ENCODE results near the gene HS1BP3.
A peak's percentile ranks its signal among the peaks of the same experiment; 100 is the strongest.

HS1BP3 gene

DNA sequence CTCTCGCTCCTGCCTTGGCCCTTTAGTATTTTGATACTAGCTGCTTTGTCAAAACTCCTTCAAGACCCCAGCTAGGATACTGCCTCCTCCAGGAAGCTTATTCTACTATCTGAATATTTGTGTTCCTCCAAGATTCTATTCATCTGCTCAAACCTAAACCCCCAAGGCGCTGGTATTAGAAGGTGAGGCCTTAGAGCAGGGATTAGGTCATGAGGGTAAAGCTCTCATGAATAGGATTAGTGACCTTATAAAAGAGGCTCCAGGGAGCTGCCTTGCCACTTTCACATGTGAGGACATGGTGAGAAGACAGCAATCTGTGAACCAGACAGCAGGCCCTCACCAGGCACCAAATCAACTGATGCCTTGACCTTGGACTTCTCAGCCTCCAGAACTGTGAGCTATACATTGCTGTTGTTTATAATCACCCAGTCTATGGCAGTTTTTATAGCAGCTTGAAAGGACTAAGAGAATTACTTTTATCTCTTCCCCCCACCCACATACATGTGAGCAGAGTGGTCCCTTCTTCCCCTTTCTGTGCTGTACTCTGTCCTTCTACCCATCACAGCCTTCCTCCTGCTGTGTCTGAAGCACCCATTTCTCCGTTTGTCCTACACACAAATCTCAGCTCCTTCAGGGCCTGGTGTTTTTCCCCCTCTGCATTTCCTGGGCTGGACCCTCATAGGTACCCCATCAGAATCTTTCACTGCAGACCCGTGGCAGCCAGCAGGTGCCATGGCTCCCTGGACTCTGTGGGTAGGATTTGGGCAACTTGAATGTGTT lies 54.5 kb downstream of the HS1BP3 start:
- Histone ChIP-seq H3K4me3 (no peak overlapping the region), H3K27ac (peak overlapping the region in 8 of 21 experiments; percentile 1 to 52 (median 19))

DNA sequence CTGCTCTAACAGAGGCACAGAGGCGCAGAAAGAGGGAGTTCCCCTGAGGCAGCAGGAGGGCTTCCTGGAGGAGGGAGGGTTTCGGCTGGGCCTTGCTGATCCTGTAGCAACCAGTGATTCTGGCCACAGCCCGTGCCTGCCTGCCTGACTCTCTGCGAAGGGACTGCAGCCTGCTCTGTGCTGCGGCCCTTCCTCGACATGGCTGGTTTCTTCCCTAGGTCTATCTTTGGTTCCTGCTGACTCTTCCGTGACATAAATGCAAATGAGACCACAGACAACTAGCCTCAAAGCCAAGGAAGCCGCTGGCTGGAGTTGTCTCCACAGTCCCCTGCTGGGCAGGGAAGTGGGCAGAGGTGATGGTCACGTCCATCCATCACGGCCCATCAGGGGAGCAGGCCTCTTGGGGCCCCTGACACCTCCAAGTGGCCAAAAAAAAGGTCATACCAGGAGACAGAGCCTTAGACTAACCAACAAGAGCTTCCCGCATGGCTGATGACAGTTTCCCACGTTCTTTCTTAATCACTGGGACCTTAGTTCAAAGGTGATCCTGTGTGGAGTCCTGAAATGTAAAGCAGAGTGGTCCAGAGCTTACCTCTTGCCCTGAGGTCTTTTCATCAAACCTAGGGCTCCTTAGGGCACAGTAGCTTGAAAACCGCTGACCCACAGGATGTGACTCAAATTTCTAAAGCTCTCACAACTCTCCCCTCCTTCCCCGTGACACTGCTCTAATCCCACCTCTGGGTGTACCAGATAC lies 55.3 kb downstream of the HS1BP3 start:
- no peak overlapping the region for H3K4me3 ChIP-seq
- H3K27ac ChIP-seq: peak overlapping the region in 8 of 21 experiments; percentile 1 to 52 (median 24)

DNA sequence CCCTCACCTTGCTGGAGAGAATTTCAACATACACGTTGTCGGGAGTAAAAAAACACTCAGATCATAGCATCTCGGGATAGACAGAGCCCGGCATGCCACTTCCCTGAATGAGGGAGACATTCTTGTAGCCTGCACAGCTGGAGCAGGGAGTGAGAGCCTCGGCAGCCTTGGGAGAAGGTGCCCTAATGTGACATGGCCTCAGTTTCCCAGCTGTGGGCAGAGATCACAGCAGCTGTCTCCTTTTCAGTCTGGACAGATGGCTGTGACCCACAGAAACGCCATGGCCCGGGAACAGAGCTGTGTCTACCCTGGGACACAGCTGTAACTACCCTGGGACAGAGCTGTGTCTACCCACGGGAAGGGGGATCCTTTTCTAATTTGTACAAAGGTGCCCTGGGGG lies 55.9 kb downstream of the HS1BP3 start:
- Histone ChIP-seq H3K27ac (peak overlapping the region in 6 of 21 experiments; percentile 14 to 41 (median 22)), H3K4me3 (no peak overlapping the region)

DNA sequence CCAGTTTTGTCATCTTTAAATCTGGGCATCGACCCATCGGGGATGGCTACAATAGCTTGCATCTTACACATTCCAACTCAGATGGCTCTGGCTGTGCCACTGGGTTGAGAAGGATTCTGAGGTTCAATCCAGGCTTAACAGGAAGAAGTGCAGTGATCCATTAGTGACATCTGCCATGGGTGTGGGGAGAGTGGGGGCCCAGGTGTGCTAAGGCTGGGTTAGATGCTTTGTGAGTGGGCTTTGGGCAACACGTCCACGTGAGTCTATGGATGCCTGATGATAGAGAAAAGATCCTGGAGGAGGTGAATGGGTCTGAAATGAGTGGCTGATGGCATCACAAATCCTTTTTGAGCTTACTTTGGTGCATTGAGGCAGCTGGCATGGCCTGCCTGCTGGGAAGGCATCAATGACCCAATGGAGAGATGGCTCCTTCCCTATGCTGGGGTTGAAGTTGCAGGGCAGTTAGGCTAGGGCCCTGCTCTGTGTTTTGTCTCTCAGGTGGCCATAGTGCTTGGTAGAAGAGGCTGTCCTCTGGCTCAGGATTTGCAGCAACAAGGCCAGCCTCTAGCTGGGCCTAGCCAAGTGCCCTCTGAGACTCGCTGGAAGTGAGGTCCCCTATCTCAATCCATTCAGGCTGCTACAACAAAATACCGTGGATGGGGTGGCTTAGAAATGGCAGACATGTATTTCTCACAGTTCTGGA lies 56.7 kb downstream of the HS1BP3 start:
- Histone ChIP-seq H3K4me3 (no peak overlapping the region), H3K27ac (peak overlapping the region in 4 of 21 experiments; percentile 5 to 53 (median 26))

DNA sequence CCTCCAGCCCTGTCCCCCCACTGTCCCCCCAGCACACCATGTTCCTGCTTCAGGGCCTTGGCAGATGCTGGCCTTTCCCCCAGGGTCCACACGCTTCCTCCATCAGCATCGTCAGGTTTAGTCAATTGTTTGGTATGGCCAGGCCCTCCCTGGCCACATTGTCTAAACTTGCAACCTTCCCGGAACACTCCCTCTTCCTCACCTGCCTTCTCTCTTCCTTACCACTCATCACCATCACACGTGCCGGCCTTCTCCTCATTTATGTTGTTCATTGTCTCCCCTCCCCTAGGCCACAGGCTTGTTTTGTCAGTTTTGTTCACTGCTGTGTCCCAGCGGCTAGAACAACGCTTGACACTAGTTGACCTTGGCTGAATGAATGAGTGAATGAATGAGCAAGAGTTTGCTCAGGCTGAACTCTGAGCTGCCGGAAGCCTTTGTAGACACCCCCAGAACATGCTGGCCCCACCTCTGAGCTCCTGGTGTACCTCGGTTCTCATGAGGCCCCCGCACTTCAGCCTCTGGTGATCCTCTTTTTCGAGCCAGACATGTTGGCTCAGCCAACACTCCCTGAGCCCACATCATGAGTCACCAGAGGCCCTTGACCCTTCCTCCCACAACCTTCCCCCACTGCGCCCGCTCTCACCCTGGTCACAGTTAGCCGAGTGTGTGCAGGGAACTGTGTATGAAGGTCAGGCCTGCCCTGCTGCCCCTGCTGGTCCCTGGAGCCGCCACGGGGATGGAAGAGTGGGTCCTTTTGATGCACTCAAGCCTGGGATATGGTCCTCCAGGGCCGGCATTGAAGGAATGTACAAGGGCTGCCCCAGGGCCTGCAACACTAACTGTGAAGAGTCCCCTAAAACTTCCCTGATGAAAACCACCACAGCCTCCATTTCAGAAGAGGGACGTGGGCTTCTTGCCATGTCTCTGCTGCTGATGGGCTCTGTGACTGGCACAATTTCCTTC lies 57.5 kb downstream of the HS1BP3 start:
- Histone ChIP-seq H3K27ac (peak overlapping the region in 4 of 21 experiments; percentile 5 to 53 (median 40)), H3K4me3 (no peak overlapping the region)

DNA sequence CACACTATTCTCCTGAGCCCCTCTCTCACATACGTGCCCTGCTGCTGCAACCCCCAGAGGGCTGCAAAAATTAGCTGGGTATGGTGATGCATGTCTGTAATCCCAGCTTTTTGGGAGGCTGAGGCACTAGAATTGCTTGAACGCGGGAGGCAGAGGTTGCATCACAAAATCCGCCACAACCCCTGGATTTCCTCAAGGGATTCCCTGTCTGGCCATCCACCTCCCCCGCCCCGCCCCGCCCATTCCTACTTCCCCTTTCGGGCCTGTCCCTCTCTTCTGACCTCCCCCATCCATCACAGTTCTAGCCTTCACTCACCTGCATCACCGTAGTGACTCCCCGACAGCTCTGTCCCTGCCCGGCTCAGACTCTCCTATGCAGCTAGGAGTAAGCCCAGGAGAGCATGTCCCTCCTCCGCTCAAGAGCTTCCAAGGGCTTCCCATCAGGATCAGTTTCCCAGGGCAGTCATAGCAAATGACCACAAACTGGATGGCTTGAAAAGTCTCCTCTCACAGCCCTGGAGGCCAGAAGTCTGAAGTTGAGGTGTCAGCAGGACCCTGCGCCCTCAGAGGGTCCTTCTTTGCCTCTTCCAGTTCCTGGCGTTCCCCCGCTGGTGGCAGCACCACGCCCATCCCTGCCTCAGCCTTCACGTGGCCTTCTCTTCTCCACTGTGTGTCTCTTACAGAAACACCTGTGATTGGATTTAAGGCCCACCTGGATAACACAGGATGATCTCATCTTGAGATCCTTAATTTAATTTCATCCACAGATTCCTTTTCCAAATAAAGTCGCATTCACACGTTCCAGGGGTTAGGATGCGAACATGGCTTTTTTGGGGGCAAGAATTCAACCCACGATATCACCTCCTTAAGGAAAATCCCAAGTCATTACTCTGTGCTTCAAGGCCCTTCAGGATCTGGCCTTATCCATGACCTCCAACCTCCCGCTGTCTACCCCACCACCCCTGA lies 58.5 kb downstream of the HS1BP3 start:
- Histone ChIP-seq H3K27ac (peak overlapping the region in 1 of 21 experiments; percentile 39), H3K4me3 (no peak overlapping the region)

DNA sequence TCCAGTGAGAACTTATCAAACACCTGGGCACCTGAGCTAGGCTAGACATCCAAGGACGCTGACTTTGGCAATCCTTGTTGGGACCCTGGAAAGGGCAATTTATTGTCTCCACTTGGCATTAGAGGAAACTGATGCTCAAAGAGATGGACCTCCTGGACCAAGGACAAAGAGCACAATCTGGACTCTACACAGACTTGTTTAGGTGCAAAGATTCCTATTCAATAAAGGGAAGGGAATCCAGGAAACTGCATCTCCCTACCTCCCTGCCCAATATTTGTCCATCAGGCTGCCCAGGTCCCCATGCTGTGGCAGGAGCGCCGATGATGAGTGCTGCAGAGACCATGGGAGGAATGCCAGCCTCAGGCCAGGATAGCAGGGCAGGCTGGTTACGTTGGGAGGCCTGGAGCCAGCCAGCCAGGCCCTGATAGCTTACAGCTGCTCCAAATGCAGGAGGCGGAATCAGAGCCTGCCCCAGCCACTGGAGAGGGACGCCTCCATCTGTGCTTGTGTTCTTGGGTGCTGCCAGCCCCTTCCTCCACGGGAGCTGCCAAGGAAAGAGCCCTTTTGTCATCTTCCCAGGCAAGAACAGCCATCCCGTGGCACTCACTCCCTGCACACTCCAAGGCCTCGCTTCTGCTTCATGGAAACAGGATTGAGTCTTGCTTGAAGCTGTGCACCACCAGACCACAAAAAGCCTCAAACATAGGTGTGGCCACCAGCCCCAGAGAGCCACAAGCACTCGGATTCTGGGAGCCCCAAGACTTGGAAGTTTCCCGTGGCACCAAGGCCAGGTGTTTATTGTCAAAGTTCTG lies 60.0 kb downstream of the HS1BP3 start:
- H3K4me3 ChIP-seq: no peak overlapping the region
- peak overlapping the region in 1 of 21 experiments; percentile 9 for H3K27ac ChIP-seq

DNA sequence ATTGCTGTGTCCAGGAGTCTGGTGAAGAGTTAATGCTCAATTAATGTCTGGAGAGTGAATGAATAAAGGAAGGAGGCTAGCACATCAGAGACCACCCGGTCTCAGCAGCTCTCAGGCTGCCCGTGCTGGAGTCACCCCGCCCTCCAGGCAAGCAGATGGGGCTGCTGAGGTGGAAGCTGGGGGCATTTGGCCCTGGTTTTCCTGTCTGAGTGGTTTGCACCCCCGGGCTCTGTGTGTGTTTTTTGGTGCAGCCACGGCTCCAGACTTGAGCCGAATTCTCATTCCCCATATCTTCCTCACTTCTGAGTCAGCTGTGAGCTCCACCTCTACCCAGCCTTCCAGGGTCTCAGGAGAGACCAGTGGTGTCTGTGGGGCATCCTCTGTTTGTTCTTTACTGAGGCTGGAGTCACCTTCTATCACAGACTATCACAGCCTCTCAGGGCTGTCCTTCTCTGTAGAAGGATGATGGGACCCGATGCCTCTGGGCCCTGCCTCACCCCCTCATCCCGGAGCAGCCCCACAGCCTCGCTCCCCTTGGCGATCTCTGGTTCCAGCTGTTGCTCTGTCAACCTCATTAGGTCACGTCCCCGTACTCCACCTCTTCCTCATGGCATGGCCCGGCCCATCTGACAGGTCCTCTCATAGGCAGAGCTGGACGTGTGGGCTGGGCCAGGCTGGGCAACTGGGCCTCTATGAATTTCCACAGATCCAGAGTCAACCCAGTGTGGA lies 60.8 kb downstream of the HS1BP3 start:
- H3K4me3 ChIP-seq: no peak overlapping the region
- H3K27ac ChIP-seq: peak overlapping the region in 1 of 21 experiments; percentile 9

DNA sequence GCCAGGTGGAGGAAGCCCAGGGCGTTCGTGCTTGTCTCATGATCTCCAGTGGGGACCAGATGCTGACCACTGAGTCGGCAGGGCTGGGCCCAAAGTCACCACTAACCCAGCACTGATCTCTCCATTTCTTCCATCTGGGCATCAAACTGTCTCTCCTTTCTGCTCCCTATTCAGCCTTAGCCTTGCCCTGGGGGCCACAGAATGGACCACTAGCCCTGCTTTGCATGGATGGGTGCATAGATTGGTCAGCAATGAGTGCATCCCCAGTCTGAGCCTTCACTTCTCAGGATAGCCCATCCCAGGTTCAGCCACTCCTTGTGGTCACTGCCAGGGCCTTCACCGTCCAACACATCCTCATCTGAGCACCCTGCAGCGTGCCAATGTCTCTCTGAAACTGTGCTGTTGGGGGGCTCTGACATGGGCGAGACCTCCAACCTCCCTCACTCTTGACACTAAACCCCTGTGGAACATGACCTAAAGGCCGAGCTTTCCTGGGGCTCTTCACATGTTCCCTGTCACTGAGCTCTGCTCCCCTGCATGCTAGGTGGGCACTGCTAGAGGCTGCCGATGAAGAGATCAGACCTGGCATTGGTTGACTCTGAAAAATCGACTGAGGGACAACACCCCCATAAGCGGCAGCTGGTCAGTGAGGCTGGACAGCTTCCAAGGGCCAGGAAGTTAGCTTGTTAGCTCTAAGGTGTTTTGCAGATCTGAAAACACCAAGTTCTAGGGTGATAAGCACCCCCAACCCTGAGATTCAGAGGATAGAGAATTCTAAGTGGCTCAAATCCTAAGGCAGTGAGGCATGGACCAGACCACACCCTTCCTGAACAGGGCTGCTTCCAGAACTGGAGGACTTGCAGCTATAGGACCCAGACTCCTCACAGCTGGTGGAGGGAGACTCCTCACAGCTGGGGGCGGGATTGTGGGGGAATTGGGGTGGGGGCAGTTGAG lies 61.7 kb downstream of the HS1BP3 start:
- Histone ChIP-seq H3K4me3 (no peak overlapping the region), H3K27ac (peak overlapping the region in 1 of 21 experiments; percentile 9)

DNA sequence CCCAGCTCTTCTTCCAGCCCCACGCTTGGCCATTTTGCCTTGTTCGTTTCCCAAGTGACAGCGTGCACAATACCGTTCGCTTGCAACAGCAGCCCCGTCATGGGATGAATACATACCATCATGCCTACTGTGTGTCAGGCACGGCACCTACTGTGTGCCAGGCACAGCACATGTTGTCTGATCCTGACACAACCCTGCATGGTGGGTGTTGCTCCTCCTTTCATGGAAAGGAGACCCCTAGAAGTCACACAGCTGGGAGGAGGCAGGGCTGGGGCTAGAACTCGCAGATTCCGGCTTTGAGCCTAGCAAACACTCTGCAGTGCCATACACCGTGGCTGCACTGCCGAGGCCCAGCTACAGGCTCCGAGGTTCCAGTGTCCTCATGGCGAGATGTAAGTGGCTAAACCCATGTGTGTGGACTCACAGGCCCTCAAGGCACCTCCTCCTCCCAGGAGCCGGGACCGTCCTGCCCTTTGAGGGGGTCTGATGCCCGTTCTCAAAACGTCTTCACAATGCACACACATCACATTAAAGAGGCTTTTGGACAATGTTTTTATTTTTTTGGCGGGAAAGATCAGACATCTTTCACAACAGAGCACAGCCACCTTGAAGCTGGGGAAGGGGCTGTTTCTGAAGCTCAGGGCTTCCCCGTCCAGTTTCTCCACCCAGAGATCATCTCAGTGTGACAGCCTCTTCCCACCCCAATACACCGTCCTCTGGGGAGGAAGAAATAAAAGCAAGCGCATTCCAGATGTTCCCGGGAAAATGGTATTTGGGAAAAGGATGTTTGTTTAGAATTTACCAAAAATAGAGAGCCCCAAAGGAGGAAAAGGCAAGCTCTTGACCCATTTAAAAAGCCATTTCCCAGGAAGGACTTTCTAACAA lies 64.9 kb downstream of the HS1BP3 start:
- H3K27ac ChIP-seq: peak overlapping the region in 3 of 21 experiments; percentile 23 to 49 (median 23)

DNA sequence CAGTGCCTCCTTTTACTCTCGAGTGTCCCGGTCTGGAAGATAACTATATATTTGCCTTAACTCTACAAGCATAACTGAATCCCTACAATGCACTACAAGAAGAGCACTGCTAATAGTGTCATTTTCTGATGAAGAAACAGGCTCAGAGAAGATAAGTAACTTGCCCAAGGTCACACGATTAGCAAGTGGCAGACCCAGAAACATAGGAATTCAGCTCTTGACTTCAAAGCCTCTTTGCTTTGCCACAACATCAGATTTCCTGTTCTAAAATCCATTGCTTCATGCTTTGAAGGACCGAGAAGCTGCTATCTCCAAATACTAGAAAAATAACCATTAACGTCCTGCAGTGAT lies 65.6 kb downstream of the HS1BP3 start:
- Histone ChIP-seq H3K27ac (peak overlapping the region in 4 of 21 experiments; percentile 9 to 55 (median 39)), H3K4me3 (no peak overlapping the region)

More for the DNA sequence above, 64.9 kb downstream of the HS1BP3 start:
- no peak overlapping the region for H3K4me3 ChIP-seq

DNA sequence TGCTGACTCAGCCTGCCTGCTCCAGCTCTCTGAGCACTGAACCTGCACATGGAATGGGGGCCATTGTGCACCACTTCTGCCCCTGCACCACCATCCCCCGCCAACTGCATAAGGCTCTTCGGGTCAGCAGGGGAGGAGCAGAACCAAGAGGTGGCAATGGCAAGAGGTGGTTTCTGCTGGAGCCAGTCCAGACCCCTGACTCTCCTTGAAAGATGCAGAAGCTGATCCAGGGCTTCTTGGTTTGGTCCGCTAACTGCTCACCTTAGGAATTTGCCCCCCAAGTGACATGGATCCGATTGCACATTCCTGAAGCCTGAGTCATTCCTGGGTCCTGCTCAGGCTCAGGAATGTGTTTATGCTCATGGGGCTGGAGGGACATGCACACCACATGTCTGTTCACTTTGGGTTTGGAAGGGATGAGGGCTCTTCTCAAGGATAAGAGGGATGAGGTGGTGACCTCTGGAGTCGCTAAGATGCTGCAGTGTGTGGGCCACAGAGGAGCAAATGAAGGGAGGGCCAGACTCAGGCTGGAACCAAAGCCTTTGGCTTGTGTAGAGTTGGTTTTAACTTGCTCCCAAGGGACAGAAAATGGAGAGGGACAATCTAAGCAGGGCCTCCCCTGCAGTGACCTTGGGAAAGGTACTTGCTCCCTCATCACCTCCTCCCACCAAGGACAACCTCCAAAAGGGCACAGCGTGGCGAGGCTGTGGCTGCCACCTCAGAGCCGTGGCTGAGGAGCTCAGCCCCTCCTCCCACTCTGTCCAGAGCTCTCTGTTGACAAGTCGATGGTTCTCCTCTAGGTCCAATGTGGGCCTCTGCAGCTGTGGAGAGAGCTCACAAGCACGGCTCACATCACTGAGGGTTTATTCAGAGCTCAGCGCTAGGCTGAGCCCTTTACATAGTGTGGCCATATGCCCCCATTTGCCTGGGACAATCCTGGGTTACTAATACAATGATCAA lies 66.2 kb downstream of the HS1BP3 start:
- peak overlapping the region in 5 of 21 experiments; percentile 9 to 55 (median 29) for H3K27ac ChIP-seq
- no peak overlapping the region for H3K4me3 ChIP-seq

DNA sequence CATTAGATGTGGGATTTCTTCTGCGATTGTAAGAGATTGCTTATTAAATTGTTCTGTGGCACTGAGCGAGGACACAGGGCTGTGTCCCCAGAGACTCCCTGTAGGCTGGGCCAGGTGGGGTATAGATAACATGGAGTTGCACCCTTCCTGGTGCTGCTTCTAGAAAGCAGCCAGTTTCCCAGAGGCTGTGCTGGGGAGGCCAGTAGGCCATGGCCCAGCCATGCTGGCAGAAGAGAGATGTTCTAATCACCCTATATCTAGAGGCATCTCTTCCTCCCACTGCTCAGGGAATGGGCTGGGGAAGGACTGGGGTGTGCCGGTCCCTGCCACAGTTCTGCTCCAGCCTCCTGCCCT lies 66.9 kb downstream of the HS1BP3 start:
- Histone ChIP-seq H3K27ac (peak overlapping the region in 1 of 21 experiments; percentile 10), H3K4me3 (no peak overlapping the region)
